Erythroblast (primary cell): Measurements from ENCODE around the gene SLFN12L.
"Not testable (repeated sequence)": the region's sequence is repeated elsewhere in the genome, so short reads cannot be mapped to it uniquely, and the experiment has no call there.

ENCODE experiments used
- DNase-seq, 2 experiments: peaks; one replicate each; lab custom pipeline; 2025; lab: John Stamatoyannopoulos, UW
- GATA1 ChIP-seq: IDR thresholded peaks from 2 replicates; pipeline ENCODE4 v1.6.1; 2011; ENCODE audit warnings: low read depth, mild to moderate bottlenecking, control low read depth, low read length, moderate library complexity
- POLR2A ChIP-seq: IDR thresholded peaks from 2 replicates; pipeline ENCODE4 v1.6.1; 2011; ENCODE audit warnings: mild to moderate bottlenecking, low read length

The SLFN12L gene

DNA sequence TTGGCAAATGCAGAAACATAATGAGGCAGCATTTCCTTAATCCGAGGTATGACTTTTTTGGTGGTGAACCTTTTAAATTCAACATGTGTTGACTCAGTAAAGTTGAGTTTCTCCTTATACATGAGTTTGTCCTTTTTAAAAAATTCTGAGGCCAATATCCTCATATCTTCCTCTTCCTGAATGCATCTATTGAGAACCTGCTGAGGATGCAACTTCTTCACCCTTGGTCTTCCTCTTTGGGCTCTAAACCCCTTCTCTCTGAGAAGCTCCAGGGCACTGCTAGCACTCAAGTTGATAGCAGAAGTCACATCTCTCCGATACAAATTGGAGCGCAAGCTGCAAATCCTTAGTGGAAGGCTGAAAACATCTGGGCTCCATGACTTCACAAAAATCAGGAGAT is 19.9 kb upstream of the SLFN12L start:
- TF ChIP-seq POLR2A (no peak), GATA1 (no peak)
- no peak for DNase-seq

DNA sequence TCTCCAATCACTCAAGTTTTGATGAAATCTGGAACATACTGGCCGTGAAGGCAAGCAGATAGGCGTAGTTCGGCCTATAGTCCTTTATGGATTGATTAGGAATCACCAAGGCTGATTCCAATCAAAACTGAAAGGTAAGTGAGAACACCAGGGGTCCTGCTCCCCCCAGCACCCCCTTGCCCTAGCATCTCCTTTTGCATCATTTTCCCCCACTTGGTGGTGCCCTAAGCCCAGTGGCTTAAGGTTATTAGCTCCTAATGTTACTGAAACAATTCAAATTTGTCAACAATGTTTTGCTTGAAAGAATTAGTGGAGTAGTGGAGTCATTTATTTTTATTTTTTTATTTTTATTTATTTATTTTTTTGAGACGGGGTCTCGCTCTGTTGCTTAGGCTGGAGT is 18.2 kb upstream of the SLFN12L start:
- DNase-seq: peak; percentile 50 to 64
- TF ChIP-seq POLR2A (no peak), GATA1 (no peak)

GRCh38 chr17:35554668-35555067 is 17.2 kb upstream of the SLFN12L start:
- no peak for DNase-seq
- TF ChIP-seq GATA1: no peak
- no peak for TF ChIP-seq POLR2A

DNA sequence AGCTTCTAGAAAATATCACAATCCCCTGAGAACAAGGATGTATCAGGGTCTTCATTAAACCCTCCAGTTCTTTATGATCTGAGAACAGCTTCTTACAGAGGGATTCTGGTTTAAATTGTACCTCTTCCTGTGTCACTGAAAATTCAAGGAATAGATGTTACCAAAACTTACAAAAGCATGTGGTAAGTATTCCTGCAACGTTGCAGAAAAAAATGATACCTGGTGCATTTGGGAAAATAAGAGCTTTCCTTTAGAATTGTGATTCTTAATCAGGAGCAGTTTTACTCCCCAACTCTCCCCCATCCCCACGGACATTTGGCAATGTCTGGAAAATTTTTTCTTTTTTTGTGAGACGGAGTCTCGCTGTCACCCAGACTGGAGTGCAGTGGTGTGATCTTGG is 15.8 kb upstream of the SLFN12L start:
- no peak for DNase-seq
- TF ChIP-seq POLR2A (no peak), GATA1 (no peak)

DNA sequence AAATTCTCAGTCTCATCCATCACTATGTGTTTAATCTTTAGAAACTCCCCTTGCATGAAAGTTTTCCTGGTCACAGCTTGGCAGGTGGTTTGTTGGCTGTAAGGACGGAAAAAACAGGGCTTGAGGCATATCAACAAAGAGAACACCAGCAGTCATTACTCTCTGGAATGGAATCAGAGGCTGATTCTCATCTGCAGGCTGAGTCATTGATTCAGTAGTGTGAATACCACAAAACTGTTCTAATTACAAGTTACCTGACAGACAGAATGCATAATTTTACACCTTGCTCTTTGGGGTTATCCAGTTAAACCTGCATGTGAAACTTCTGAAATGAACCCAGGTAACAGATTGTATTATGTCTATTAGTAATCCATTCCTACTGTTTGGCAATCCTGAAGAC is 11.5 kb upstream of the SLFN12L start:
- DNase-seq: no peak
- TF ChIP-seq GATA1 (no peak), POLR2A (no peak)

GRCh38 chr17:35548208-35548810 is 10.8 kb upstream of the SLFN12L start:
- no peak for TF ChIP-seq GATA1
- TF ChIP-seq POLR2A: no peak
- DNase-seq: no peak

DNA sequence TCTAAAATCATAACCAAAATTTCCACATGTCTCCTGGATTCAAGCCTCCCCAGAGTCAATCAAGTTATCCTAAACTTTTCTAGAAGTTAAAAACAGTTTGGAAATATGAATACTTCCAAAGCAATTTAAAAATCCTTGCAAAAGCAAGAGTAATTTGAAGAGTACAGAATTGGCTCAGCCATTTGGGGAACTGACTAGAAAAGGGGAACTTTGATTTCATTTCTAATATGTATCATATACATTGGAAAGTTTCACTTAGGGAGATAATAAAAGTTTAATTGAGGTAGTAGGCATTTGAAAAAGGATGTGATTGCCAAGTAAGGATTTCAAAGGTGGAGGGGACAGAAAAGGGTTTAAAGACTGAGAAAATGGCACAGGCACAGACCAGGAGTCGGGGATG is 9.0 kb upstream of the SLFN12L start:
- TF ChIP-seq GATA1: no peak
- TF ChIP-seq POLR2A: no peak
- no peak for DNase-seq

DNA sequence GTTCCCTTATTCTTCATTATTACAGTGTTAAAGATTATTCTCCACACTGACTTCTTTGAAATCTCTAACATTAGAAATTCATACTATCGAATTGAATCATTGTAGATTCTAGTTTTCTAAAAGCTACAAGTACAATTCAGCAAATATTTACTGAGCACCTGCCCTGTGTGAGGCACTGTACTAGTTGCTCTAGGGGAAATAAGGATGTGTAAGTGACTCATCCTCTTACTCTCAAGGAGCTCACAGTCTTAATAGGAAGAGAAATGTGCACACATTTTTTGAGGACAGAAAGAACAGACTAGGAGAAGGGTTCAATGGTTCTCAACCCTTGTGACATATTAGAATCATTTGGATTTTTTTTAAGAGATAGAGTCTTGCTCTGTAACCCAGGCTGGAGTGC is 7.7 kb upstream of the SLFN12L start:
- TF ChIP-seq POLR2A (no peak), GATA1 (no peak)
- no peak for DNase-seq

DNA sequence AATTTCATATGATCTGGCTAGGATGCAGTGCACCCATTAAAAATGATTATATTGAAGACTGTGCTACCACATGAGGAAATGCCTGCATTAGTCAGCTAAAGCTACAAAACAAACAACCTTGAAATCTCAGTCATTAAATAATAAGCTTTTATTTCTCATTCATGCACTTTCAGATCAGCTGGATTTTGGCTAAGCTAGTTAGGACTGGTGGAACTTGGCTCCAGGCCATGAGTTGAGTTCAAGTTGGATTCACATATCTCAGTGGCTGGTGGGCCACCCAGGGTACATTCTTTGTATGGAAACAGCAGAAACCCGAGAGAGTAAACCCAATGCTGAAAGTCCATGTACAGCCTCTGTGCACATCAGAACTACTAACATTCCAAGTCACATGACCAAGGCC is 6.4 kb upstream of the SLFN12L start:
- TF ChIP-seq POLR2A (no peak), GATA1 (no peak)
- DNase-seq: no peak

- no peak for DNase-seq
- TF ChIP-seq GATA1 (no peak), POLR2A (no peak)
Observed at GRCh38 chr17:35542990-35543389, 5.5 kb upstream of the SLFN12L start.

DNA sequence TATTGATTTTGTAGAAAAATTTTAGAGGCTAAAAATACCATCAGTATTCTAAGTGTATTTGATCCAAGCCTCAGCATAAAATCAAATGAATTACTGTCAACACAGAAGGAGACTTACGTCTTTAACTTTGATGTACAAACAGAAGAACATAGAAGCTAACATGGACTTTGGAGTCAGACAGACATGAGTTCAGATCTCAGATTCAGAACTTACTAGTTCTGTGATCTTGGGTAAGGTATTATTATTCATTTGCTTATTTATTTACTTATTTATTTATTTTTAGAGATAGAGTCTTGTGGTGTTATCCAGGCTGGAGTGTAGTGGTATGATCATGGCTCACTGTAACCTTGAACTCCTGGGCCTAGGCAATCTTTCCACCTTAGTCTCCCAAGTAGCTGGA is 4.0 kb upstream of the SLFN12L start:
- TF ChIP-seq POLR2A (no peak), GATA1 (no peak)
- peak in 1 of 2 experiments; percentile 41 for DNase-seq

DNA sequence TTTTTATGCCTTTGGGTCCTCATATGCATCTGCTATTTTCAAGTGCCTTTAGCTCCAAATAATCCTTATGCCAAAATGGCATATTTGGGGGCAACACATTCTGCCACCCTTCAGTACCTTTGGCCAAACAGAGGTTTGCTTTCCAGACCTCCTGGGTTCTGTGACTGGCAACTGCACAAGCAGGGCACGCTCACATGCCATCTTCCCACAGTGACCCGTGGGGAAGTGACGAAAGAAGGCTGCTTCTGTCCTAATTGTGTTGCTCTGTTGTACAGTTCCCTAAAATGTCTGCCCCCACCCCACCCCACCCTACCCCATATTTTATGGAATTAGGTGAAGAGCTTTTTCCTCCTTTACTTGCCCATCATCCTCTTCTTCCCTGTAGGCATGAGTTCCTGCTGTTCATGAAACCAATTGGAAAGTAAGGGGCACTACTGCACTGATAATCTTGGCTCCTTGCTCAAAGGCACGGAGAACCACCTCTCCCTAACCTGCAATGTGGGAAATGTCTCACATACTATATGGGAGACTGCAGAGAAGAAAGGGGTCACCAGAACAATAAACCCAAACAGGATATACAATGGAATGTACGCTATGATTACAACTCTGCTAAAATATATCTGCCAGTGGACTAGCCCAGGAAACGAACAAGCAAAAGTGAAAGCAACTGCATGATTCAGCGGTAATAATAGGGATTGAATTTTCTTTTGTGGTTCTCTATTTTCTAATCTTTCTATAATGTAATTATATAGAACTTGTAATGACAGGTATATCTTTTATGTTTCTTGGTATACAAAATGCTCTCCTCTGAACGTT is 3.3 kb upstream of the SLFN12L start:
- TF ChIP-seq GATA1: no peak
- TF ChIP-seq POLR2A: peak; percentile 33
- peak; percentile 71 to 81 for DNase-seq

GRCh38 chr17:35539659-35540026 is 2.2 kb upstream of the SLFN12L start:
- no peak for DNase-seq
- no peak for TF ChIP-seq POLR2A
- TF ChIP-seq GATA1: no peak

GRCh38 chr17:35536664-35537171 is 760 bp downstream of the SLFN12L start:
- no peak for TF ChIP-seq POLR2A
- TF ChIP-seq GATA1: no peak
- DNase-seq: no peak

GRCh38 chr17:35535406-35535805 is 2.1 kb downstream of the SLFN12L start:
- not testable (repeated sequence) for DNase-seq

DNA sequence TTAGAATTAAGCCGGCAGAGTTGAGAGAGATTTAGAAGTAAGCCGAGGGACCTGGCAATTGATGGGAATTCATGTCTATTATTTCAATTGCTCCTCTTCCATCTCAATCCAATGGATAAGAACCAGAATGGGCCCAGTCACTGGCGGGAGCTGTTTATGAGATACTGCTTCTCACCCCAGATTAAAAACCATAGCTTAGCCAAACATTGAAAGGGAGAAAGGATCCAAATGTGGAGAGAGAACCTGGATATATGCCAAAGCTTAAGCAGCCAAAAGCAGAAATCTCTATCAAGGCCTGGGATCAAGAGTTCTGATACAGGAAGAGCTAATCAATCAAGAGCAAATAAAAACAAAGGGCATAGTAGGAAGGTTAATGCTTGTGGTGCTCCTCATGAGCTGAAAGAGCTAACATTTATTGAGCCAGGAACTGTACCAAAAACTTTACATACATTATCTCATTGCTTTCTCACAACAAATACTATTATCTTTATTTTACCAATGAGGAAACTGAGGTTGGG is 2.8 kb downstream of the SLFN12L start:
- no peak for DNase-seq
- no peak for TF ChIP-seq POLR2A
- TF ChIP-seq GATA1: no peak
